Body of pancreas (tissue), 4 donors: ENCODE data around the gene GCA.

Source experiments
- POLR2A ChIP-seq, 3 donors: fragments of 450-650 bp; IDR thresholded peaks; one replicate each; pipeline ENCODE4 v1.6.1; 2016; ENCODE audit warnings: antibody characterized with exemption in 3 of 3, mild to moderate bottlenecking in 2 of 3
- TF ChIP-seq, protein P1 (sequence below), 7 experiments: fragments of 450-650 bp in 4 of 7; fragments of 200-600 bp in 3 of 7; sonication (generic) in 3 of 7; IDR thresholded peaks; one replicate each; pipeline ENCODE4 v1.5.1; 2016 to 2019; ENCODE audit warnings: antibody characterized with exemption in 7 of 7

DNA sequence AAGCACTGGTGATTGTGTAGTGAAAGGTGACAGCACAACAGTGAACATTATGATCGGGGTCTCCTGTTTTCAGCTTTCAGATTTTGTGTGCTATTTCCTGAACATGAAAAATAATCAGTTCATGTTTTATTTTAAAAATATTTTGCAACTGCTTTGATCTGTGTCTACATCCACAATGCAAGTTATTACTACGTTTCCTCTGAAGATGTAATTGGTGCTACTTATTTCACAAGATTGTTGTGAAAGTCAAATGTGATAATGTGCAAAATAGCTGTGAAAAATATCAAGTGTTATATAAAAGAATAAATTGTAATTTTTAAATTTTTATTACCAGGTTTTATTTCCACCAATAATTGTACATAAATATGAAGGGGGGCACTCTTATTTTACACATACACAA, 6.1 kb upstream of the GCA start:
- TF ChIP-seq, protein P1, sequence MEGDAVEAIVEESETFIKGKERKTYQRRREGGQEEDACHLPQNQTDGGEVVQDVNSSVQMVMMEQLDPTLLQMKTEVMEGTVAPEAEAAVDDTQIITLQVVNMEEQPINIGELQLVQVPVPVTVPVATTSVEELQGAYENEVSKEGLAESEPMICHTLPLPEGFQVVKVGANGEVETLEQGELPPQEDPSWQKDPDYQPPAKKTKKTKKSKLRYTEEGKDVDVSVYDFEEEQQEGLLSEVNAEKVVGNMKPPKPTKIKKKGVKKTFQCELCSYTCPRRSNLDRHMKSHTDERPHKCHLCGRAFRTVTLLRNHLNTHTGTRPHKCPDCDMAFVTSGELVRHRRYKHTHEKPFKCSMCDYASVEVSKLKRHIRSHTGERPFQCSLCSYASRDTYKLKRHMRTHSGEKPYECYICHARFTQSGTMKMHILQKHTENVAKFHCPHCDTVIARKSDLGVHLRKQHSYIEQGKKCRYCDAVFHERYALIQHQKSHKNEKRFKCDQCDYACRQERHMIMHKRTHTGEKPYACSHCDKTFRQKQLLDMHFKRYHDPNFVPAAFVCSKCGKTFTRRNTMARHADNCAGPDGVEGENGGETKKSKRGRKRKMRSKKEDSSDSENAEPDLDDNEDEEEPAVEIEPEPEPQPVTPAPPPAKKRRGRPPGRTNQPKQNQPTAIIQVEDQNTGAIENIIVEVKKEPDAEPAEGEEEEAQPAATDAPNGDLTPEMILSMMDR (IDR thresholded peaks at IDR 0.05), result no peak
- TF ChIP-seq POLR2A (IDR thresholded peaks at IDR 0.05), result no peak
